ENCODE data around the gene NTRK3. TPM values are rescaled to one million over a fixed set of nuclear protein-coding genes. Genes with fewer than 3 reads are reported as not detected.

The NTRK3 gene
- total and polyA plus RNA-seq, 12 donors, result 0.45 to 5.6 (median 2.3) TPM

GRCh38 chr15:87829332-87830050, 427.0 kb downstream of the NTRK3 start:
- intact Hi-C loops (cut with DNase I), result loop anchor here in 1 of 10 donors (10.0 kb wide), 1 partner anchor 55 kb away; no protein-coding TSS in a partner anchor
- WGBS, 2 donors, result 59 to 70% methylated on average over 4 of the region's 4 CpGs
- TF ChIP-seq CTCF (IDR thresholded peaks at IDR 0.05), result no peak
- Histone ChIP-seq H3K27me3 (no peaks in the 10 kb centered on the region), H3K9me3 (no peaks in the 10 kb centered on the region), H3K4me3 (no peak overlapping the region), H3K27ac (no peak overlapping the region), H3K36me3 (no peaks in the 10 kb centered on the region), H3K4me1 (peaks cover 0 to 9% (median 0%) of the 10 kb centered on the region in 9 donors)
- ATAC-seq (peak in 4 of 8 donors; percentile 37 to 79 (median 56)), DNase-seq (peak in 1 of 2 donors; percentile 46)

GRCh38 chr15:87828608-87829007, 427.9 kb downstream of the NTRK3 start:
- Histone ChIP-seq H3K27ac (no peak overlapping the region), H3K4me3 (no peak overlapping the region), H3K27me3 (no peaks in the 10 kb centered on the region), H3K9me3 (no peaks in the 10 kb centered on the region), H3K36me3 (no peaks in the 10 kb centered on the region), H3K4me1 (peaks cover 0 to 9% (median 0%) of the 10 kb centered on the region in 9 donors)
- intact Hi-C loops (cut with DNase I), result loop anchor here in 1 of 10 donors (10.0 kb wide), 1 partner anchor 56 kb away; no protein-coding TSS in a partner anchor
- ATAC-seq, result no peak
- no peak for TF ChIP-seq CTCF (IDR thresholded peaks at IDR 0.05)
- 75 to 76% methylated on average over 3 of the region's 3 CpGs for WGBS, 2 donors
- no peak for DNase-seq

- ATAC-seq (no peak), DNase-seq (no peak)
- Histone ChIP-seq H3K4me3 (no peak overlapping the region), H3K36me3 (no peaks in the 10 kb centered on the region), H3K9me3 (no peaks in the 10 kb centered on the region), H3K27me3 (no peaks in the 10 kb centered on the region), H3K27ac (no peak overlapping the region), H3K4me1 (peaks cover 0 to 9% (median 0%) of the 10 kb centered on the region in 9 donors)
- no peak for TF ChIP-seq CTCF (IDR thresholded peaks at IDR 0.05)
- intact Hi-C loops (cut with DNase I), result loop anchor here in 1 of 10 donors (10.0 kb wide), 1 partner anchor 58 kb away; no protein-coding TSS in a partner anchor
- WGBS, 2 donors, result 80 to 81% methylated on average over 3 of the region's 3 CpGs
Observed at GRCh38 chr15:87827131-87827530, 429.4 kb downstream of the NTRK3 start.

GRCh38 chr15:87826119-87826747, 430.3 kb downstream of the NTRK3 start:
- intact Hi-C loops (cut with DNase I), result loop anchor here in 1 of 10 donors (10.0 kb wide), 1 partner anchor 59 kb away; no protein-coding TSS in a partner anchor
- Histone ChIP-seq H3K4me3 (no peak overlapping the region), H3K9me3 (no peaks in the 10 kb centered on the region), H3K36me3 (no peaks in the 10 kb centered on the region), H3K4me1 (peaks cover 0 to 9% (median 0%) of the 10 kb centered on the region in 9 donors), H3K27ac (no peak overlapping the region), H3K27me3 (no peaks in the 10 kb centered on the region)
- no peak for DNase-seq
- ATAC-seq, result no peak
- 35 to 45% methylated on average over 8 of the region's 8 CpGs for WGBS, 2 donors
- TF ChIP-seq CTCF (IDR thresholded peaks at IDR 0.05), result no peak
